DOHH2 (cell line): ENCODE data around the gene MRPS18A.

Source experiments
- H3F3A ChIP-seq: fragments of 200-600 bp; sonication (generic), shearing (Covaris generic); 2 replicates; pipeline ENCODE4 v1.6.0; 2016; ENCODE audit warnings: antibody characterized with exemption, mild to moderate bottlenecking; ENCODE audit not compliant: control insufficient read depth, insufficient read depth
- H3K27ac ChIP-seq: fragments of 200-600 bp; sonication (generic); 2 replicates; pipeline ENCODE4 v1.5.1; 2014; ENCODE audit warnings: low read depth, mild to moderate bottlenecking, low read length, moderate library complexity
- H3K27me3 ChIP-seq: fragments of 200-600 bp; sonication (generic); 2 replicates; pipeline ENCODE4 v1.6.1; 2014; ENCODE audit warnings: mild to moderate bottlenecking, low read length, mixed read lengths; ENCODE audit not compliant: control insufficient read depth
- H3K36me3 ChIP-seq: fragments of 200-600 bp; sonication (generic); 2 replicates; pipeline ENCODE4 v1.6.1; 2014; ENCODE audit warnings: mild to moderate bottlenecking, low read length, moderate library complexity, mixed read lengths; ENCODE audit not compliant: control insufficient read depth
- H3K4me1 ChIP-seq: fragments of 200-600 bp; sonication (generic); 2 replicates; pipeline ENCODE4 v1.6.1; 2014; ENCODE audit warnings: mild to moderate bottlenecking, low read length, mixed read lengths; ENCODE audit not compliant: control insufficient read depth
- H3K4me2 ChIP-seq: fragments of 200-600 bp; sonication (generic); 2 replicates; pipeline ENCODE4 v1.6.0; 2014; ENCODE audit warnings: mild to moderate bottlenecking, low read length, moderate library complexity
- H3K4me3 ChIP-seq: fragments of 200-600 bp; sonication (generic); 2 replicates; pipeline ENCODE4 v1.5.1; 2014; ENCODE audit warnings: mild to moderate bottlenecking, low read length, mixed read lengths
- H3K79me2 ChIP-seq: fragments of 200-600 bp; sonication (generic); 2 replicates; pipeline ENCODE4 v1.6.1; 2014; ENCODE audit warnings: mild to moderate bottlenecking, low read length, mixed read lengths; ENCODE audit not compliant: control insufficient read depth
- H3K9me2 ChIP-seq: fragments of 200-600 bp; sonication (generic); replicated peaks from 2 replicates; pipeline ENCODE4 v1.6.1; 2014; ENCODE audit warnings: mild to moderate bottlenecking, low read length, mixed read lengths; ENCODE audit not compliant: control insufficient read depth
- H3K9me3 ChIP-seq: fragments of 200-600 bp; sonication (generic); 2 replicates; pipeline ENCODE4 v1.6.1; 2014; ENCODE audit warnings: antibody characterized with exemption, low read length, mixed read lengths; ENCODE audit not compliant: control insufficient read depth, insufficient read depth
- H4K20me1 ChIP-seq: fragments of 200-600 bp; sonication (generic); 2 replicates; pipeline ENCODE4 v1.6.0; 2014; ENCODE audit warnings: low read depth, mild to moderate bottlenecking, antibody characterized with exemption, low read length, moderate library complexity; ENCODE audit not compliant: control insufficient read depth, insufficient read depth
- EZH2phosphoT487 ChIP-seq: fragments of 200-600 bp; sonication (generic); IDR thresholded peaks from 2 replicates; pipeline ENCODE4 v1.6.1; 2017; ENCODE audit warnings: borderline replicate concordance, mild to moderate bottlenecking, antibody characterized with exemption, low read length, moderate library complexity, mixed read lengths
- TF ChIP-seq, protein P1 (sequence below): fragments of 200-600 bp; sonication (generic); IDR thresholded peaks from one replicate; pipeline ENCODE4 v1.5.1; 2014; ENCODE audit warnings: antibody characterized with exemption, mild to moderate bottlenecking, low read depth, low read length; ENCODE audit not compliant: poor library complexity, severe bottlenecking

MRPS18A gene

DNA sequence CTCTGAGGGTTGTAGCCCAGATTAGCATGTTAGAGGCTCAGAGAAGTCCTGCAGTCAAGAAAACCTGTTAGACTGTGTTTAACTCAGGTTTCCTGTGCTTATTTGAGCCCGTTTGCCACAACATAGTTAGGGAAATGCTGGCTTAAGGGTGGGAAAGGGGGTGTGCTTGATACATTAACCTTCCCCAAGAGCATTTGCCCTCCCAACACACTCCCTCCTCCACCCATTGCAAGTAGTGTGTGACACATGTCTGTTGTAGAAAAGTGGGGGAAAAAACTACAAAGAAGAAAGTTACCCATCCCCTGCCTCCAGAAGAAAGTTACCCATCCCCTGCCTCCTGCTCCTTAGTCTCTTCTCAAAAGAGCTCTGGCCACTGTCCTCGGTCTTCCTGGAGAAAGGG, 36.8 kb upstream of the MRPS18A start:
- Histone ChIP-seq H3F3A (no peaks in the 10 kb centered on the region), H3K9me2 (no peaks in the 10 kb centered on the region), H3K4me3 (no peak overlapping the region), H4K20me1 (no peaks in the 10 kb centered on the region), H3K36me3 (no peaks in the 10 kb centered on the region), H3K4me1 (peaks cover 21% of the 10 kb centered on the region), H3K9me3 (0 out of 2 replicates have a peak, but pooled peaks cover 4% of the 10 kb centered on the region), H3K27ac (no peak overlapping the region), H3K79me2 (no peaks in the 10 kb centered on the region), H3K4me2 (peak overlapping the region; percentile 50), H3K27me3 (peaks cover 4% of the 10 kb centered on the region; the same call in 1 of the 2 replicates)
- TF ChIP-seq, protein P1, sequence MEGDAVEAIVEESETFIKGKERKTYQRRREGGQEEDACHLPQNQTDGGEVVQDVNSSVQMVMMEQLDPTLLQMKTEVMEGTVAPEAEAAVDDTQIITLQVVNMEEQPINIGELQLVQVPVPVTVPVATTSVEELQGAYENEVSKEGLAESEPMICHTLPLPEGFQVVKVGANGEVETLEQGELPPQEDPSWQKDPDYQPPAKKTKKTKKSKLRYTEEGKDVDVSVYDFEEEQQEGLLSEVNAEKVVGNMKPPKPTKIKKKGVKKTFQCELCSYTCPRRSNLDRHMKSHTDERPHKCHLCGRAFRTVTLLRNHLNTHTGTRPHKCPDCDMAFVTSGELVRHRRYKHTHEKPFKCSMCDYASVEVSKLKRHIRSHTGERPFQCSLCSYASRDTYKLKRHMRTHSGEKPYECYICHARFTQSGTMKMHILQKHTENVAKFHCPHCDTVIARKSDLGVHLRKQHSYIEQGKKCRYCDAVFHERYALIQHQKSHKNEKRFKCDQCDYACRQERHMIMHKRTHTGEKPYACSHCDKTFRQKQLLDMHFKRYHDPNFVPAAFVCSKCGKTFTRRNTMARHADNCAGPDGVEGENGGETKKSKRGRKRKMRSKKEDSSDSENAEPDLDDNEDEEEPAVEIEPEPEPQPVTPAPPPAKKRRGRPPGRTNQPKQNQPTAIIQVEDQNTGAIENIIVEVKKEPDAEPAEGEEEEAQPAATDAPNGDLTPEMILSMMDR: no peak
- TF ChIP-seq EZH2phosphoT487: no peak

DNA sequence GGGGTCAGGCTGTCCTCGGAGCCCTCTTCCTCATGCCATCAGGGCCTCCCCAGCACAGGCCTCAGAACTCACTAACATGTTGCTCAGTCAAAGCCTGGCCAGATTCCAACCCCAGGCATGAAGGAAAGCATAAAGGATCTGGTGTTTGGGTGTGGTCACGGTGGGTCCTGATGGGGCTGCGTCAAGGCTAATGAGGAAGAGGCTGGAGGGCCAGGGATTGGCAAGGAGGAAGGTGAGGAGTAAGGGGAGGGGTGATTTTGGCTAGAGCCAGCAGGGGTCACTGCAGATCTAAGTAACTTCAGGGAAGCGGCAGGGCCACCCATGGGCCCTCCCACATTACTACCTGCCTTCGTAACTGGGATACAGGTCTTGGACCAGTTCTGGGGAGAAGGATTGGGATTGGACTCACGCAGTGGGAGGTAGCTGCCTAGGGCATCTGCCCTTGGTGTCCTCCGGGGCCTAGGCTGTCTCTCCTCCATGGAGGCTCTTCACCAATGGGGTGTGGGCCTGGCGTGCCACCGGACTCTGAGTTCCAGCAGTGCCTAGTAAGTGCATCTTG, 36.2 kb upstream of the MRPS18A start:
- H3K9me3 ChIP-seq: 0 out of 2 replicates have a peak, but pooled peaks cover under 1% of the 10 kb centered on the region
- H3K4me1 ChIP-seq: peaks cover 21% of the 10 kb centered on the region
- H3K79me2 ChIP-seq: no peaks in the 10 kb centered on the region
- no peaks in the 10 kb centered on the region for H3K36me3 ChIP-seq
- H4K20me1 ChIP-seq: no peaks in the 10 kb centered on the region
- no peaks in the 10 kb centered on the region for H3K9me2 ChIP-seq
- H3K27ac ChIP-seq: no peak overlapping the region
- H3K4me3 ChIP-seq: no peak overlapping the region
- peaks cover 4% of the 10 kb centered on the region; the same call in 1 of the 2 replicates for H3K27me3 ChIP-seq
- H3F3A ChIP-seq: no peaks in the 10 kb centered on the region
- TF ChIP-seq EZH2phosphoT487: no peak
- TF ChIP-seq, protein P1: peak; percentile 89
- no peak overlapping the region for H3K4me2 ChIP-seq

DNA sequence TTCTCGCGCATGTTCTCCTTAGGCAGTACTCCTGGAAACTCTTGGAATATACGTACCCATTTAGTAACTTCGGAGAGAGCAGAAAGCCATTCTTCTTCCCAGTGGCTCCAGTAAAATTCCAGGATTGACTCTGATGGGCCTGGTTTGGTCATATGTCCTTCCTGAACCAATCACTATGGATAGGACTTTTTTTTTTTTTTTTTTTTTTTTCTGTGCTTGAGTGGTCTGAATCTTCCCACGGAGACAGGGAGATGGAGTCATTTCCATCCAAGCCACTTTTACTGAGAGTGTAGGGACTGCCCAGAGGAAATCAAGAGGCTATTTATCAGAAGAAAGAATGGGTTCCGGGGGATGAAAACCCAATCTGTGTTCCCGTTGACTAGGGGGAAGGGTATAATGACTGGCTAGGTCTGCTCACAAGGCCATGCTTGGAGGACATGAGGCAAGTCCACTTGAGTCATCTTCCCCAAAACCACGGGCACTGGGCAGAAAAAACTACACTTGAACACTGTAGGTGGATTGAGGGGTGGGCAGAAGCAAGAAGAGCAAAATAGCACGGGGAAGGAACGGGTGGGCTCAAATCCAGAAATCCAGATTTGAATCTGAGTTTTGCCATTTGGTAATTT, 35.4 kb upstream of the MRPS18A start:
- H3K4me1 ChIP-seq: peaks cover 21% of the 10 kb centered on the region
- no peaks in the 10 kb centered on the region for H3F3A ChIP-seq
- H3K27ac ChIP-seq: no peak overlapping the region
- no peak overlapping the region for H3K4me2 ChIP-seq
- no peaks in the 10 kb centered on the region for H3K9me2 ChIP-seq
- no peak overlapping the region for H3K4me3 ChIP-seq
- no peaks in the 10 kb centered on the region for H3K79me2 ChIP-seq
- H4K20me1 ChIP-seq: no peaks in the 10 kb centered on the region
- H3K36me3 ChIP-seq: no peaks in the 10 kb centered on the region
- no peaks in the 10 kb centered on the region for H3K9me3 ChIP-seq
- TF ChIP-seq, protein P1: no peak
- no peak for TF ChIP-seq EZH2phosphoT487
- peaks cover 4% of the 10 kb centered on the region; the same call in 1 of the 2 replicates for H3K27me3 ChIP-seq
